HG02943 (cell line): Measurements from ENCODE around the gene LYRM2.
"Not testable (repeated sequence)": the region's sequence is repeated elsewhere in the genome, so short reads cannot be mapped to it uniquely, and the experiment has no call there.

Source experiments
- ATAC-seq: cut with Tn5 transposase; IDR thresholded peaks from one replicate; pipeline ENCODE4 v1.9.1; 2021; ENCODE audit warnings: mild to moderate bottlenecking, low read depth, moderate library complexity; ENCODE audit not compliant: unreplicated experiment

The LYRM2 gene

GRCh38 chr6:89650579-89650978 lies 12.0 kb upstream of the LYRM2 start:
- no peak for ATAC-seq

- ATAC-seq, result no peak
Observed at GRCh38 chr6:89649682-89650081, 11.1 kb upstream of the LYRM2 start.

- ATAC-seq, result no peak
Observed at GRCh38 chr6:89644864-89645263, 6.3 kb upstream of the LYRM2 start.

- no peak for ATAC-seq
Observed at GRCh38 chr6:89643406-89643805, 4.9 kb upstream of the LYRM2 start.

GRCh38 chr6:89642956-89643355 lies 4.4 kb upstream of the LYRM2 start:
- ATAC-seq, result no peak

GRCh38 chr6:89641581-89641980 lies 3.0 kb upstream of the LYRM2 start:
- ATAC-seq, result not testable (repeated sequence)

- ATAC-seq, result no peak
Observed at GRCh38 chr6:89640804-89641203, 2.3 kb upstream of the LYRM2 start.

- no peak for ATAC-seq
Observed at GRCh38 chr6:89637960-89638319, 607 bp downstream of the LYRM2 start.

- not testable (repeated sequence) for ATAC-seq
Observed at GRCh38 chr6:89636412-89636811, 2.1 kb downstream of the LYRM2 start.

GRCh38 chr6:89630488-89630887 lies 8.1 kb downstream of the LYRM2 start:
- ATAC-seq, result no peak

GRCh38 chr6:89623749-89624148 lies 14.8 kb downstream of the LYRM2 start:
- no peak for ATAC-seq

- no peak for ATAC-seq
Observed at GRCh38 chr6:89619567-89619966, 19.0 kb downstream of the LYRM2 start.

- no peak for ATAC-seq
Observed at GRCh38 chr6:89618026-89618425, 20.5 kb downstream of the LYRM2 start.

- no peak for ATAC-seq
Observed at GRCh38 chr6:89616531-89616930, 22.0 kb downstream of the LYRM2 start.

- ATAC-seq, result no peak
Observed at GRCh38 chr6:89615882-89616281, 22.7 kb downstream of the LYRM2 start.

GRCh38 chr6:89613790-89614189 lies 24.8 kb downstream of the LYRM2 start:
- no peak for ATAC-seq

- no peak for ATAC-seq
Observed at GRCh38 chr6:89612121-89612520, 26.4 kb downstream of the LYRM2 start.

GRCh38 chr6:89611666-89612065 lies 26.9 kb downstream of the LYRM2 start:
- ATAC-seq, result no peak

GRCh38 chr6:89610149-89610642 lies 28.4 kb downstream of the LYRM2 start:
- ATAC-seq, result no peak

GRCh38 chr6:89605861-89606260 lies 32.7 kb downstream of the LYRM2 start:
- no peak for ATAC-seq

GRCh38 chr6:89604653-89605052 lies 33.9 kb downstream of the LYRM2 start:
- no peak for ATAC-seq

GRCh38 chr6:89602166-89602565 lies 36.4 kb downstream of the LYRM2 start:
- no peak for ATAC-seq

- no peak for ATAC-seq
Observed at GRCh38 chr6:89599727-89600126, 38.8 kb downstream of the LYRM2 start.
